GM18499 (cell line): ENCODE data around the gene ZNF837.
"Not testable (repeated sequence)": the region's sequence is repeated elsewhere in the genome, so short reads cannot be mapped to it uniquely, and the experiment has no call there.

Experiments
- ATAC-seq: cut with Tn5 transposase; IDR thresholded peaks from one replicate; pipeline ENCODE4 v1.9.1; 2021; ENCODE audit warnings: moderate number of reproducible peaks; ENCODE audit not compliant: insufficient read depth, unreplicated experiment

The ZNF837 gene

DNA sequence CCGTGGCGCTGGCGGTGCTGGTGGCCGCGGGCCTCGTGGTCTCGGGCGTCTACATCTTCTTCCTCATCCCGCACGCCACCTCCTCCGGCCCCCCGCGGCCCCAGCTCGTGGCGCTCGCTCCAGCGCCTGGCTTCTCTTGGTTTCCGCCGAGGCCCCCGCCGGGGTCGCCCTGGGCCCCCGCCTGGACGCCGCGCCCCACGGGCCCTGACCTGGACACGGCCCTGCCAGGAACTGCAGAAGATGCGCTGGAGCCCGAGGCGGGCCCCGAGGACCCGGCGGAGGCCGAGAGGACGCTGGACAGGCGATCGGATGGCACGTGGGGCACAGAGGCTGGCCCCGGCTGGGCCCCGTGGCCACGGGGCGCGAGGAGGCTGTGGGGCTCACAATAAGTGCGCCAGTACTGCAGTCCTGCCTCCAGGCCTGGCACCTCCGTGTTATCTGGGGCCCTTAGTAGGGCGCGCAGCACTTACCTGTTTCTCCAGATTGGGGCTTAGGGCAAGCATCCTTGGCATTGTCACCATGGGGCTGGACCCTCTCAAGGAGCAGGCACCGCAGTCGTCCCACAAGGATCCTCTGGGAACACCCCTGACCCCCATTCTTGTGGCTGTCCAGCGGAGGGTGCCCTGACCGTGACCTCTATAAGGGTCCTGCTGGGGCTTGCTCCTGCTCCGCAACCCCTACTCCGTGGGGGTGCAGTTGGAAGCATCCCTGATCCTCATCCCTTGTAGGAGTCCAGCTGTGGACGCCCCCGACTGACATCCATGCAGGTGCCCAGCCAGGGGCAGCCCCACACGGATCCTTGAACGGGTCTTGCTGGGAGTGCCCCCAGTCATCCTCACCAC, 16.1 kb upstream of the ZNF837 start:
- ATAC-seq: no peak

DNA sequence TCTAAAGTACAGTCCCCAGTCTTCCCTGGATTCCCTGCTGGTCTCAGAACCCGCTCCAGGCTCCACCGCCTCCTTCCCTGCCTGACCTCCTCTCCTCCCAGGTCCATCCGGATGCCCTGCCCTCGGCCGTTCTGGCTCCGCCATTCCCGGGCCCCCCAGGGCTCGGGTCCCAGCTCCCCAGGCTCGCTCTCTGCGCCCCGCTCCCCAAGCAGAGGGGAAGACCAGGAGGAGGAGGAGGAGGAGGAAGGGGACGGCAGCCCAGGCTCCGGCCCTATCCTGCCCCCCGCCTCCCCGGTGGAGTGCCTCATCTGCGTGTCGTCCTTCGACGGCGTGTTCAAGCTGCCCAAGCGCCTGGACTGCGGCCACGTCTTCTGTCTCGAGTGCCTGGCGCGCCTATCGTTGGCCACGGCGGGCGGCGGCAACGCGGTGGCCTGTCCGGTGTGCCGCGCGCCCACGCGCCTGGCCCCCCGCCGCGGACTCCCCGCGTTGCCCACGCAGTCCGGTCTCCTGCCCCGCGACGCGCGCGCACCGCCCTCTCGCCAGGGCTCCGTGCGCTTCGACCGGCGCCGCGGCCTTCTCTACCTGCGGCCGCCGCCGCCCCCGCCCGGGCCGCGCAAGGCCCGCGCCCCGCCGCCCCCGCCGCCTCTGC, 15.3 kb upstream of the ZNF837 start:
- ATAC-seq: no peak

DNA sequence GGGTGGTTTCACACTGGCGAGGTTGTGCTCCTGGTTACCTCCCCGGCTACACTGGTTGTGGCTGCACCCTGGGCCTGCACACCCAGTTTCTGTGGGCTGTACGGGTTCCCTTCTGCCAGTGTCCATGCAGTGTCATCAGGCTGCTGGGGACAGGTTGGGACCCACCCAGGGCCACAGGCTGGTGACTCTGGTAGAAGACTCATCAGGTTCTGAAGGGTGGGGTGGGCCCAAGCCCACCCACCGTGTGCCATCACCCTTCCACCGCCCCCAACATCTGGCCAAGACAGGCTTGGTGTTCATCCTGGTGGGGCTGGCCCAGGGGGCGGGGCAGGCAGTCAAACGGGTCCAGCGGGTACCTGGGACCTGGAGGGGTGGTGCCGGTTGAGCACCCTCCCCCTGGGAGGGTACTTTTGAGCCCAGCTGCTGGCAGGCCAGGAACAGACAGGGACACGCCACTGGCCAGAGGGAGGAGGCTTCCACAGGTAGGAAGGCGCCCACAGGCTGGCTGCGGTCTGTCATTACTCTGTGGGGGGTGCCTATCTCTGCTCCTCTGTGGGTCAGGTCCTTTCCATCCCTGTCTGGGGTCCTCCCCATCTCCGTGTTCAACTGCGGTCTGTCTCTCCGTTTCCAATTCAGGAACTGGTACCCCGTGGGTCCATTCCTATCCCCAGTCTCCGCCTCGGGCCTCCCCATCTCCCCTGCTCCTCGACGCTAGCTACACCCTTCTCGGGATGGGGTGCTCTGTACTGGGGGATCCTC, 14.6 kb upstream of the ZNF837 start, which contains the start of gene RNF225:
TSS of gene RNF225 (plus strand) at position 437 of the 759 bp plus-strand sequence. CDS start 434 bp downstream, outside the sequence.
- ATAC-seq: no peak

DNA sequence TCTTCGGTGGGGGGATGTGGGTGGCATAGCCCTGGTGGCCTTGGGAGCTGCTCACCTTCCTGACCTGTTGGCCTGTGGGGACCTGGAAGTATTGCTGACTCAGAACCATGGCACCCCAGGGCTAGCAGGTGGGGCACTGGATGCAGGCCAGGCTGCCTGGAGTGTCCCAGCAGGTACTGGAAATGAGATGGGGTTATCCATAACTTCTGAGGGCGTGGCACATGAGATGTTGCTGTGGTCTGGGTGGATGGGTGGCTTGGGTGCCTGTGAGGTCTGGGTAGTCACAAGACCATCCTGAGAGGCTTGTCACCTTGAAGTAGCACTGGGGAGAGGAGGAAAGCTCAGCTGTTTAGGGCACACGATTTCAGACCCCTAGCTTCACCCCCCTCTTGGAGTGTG, 14.0 kb upstream of the ZNF837 start:
- ATAC-seq: no peak

DNA sequence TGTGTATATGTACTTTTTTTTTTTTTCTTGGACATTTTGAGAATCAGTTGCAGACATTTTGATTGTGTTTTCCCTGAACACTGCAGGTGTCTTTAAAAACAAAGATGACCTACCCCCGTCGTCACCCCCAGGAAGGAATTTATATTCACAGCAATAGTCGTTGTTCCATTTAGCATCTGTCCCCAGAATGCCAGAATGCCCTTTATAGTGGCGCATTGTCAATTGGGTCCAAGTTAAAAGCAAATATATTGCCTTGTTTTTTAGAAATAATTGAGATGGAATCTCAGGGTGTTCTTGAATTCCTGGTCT, 12.8 kb upstream of the ZNF837 start:
- ATAC-seq: no peak

DNA sequence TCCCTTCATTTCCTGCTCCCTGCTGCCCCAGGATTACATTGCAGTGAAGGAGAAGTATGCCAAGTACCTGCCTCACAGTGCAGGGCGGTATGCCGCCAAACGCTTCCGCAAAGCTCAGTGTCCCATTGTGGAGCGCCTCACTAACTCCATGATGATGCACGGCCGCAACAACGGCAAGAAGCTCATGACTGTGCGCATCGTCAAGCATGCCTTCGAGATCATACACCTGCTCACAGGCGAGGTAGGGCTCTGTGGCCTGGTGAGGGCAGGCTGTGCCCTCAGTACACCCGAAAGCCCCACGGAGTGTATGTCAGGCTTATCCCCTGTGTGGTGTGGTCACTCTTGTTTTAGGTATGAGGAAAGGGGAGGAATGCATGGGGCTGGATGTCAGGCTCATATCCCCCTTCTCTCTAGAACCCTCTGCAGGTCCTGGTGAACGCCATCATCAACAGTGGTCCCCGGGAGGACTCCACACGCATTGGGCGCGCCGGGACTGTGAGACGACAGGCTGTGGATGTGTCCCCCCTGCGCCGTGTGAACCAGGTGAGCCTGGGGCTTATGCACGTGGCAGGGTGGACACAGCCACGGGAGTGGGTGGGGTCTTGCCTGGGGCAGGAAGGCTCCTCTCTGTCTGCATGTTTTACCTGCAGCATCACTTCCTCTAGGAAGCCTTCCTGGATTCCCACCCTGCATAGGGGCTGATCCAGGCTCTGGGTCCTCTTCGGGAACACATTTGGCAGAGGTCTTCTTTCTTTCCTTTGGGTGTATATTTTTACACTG, 12.3 kb upstream of the ZNF837 start:
- ATAC-seq: no peak

DNA sequence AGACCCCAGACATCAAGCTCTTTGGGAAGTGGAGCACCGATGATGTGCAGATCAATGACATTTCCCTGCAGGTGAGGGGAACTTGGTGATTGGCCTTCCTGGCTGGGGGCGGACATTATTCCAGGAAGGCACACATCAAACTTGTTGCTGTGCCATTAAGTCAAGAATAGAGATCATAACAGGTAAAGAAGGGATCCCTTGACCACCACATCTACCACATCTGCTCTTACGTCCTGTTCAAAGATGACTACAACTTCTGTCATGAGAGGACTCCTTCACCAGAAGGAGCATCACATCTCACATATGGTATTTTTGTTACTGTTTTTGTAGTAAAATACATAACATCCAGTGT, 7.3 kb upstream of the ZNF837 start:
- ATAC-seq: no peak

DNA sequence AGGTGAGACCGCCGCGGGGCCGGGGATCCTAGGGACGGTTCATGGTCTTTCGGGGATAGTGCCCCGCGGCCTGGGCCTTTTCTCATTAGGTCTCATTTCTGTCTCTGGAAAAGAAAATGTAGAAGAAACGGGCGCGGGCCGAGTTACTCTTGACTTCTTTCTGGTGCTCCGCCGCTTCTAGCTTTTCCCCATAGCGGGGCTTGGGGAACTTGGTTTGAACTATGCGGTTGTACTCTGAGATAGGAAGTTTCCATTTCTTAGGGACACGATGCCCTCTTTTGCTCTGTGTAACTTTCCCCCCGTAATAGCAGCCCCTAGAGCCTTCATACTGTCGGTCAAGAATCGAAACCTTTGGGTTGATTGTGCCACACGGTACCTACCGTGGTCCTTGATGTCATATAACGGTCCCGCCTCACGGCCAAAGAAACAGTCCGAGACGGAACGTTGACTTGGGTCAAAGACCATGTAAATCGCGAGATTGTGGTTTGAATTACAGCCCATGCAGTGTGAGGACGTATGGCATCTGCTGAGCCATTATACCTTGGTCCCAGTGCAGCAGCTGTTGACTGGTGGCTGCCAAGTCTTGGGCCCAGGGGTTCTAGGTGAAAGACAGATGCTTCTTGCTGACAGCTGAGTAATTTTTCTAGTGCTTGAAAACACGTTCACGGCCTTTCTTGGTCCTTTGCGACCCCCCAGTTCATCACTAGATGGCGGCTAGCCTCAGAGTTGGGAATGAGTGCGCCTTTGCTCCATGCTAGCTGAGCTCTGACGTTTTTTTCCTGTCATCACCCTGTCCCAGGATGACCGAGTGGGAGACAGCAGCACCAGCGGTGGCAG, 6.7 kb upstream of the ZNF837 start:
- no peak for ATAC-seq

DNA sequence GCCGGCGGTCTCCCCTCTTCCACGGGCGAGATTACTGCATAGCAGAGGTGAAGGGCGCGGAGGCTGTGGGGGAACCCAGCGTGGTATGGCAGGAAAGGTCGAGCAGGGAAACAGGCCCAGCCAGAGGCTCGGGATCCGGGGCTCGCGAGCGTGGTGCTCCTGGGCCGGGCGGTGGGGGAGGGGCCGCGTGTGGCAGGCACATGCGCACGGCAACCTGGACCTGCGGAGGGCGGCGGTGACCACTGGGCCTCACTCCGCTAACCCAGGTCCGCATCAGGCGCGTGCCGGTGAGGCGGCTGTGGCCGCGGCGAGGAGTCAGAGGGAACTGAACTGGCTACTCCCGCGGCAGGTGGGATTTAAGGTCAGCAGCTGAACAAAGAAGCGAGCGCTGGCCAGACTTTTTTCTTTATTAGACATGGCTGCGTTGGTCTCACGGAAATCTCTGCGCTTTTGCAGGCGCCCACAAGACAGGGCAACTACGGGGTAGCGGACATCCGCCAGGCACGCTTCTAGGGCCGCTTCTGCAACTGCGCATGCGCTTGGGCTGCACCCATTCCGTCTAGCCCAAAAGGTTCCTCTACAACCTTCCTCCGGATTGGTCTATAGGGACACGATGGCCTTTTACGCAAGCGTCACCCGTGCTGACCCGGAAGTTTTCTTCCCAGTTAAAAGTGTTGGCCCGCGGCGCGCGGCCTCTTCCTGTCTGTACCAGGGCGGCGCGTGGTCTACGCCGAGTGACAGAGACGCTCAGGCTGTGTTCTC, 5.9 kb upstream of the ZNF837 start, which contains the start of gene RPS5:
TSS of gene RPS5 (plus strand) at position 694 of the 762 bp plus-strand sequence. CDS start 869 bp downstream, outside the sequence.
- ATAC-seq: peak; percentile 56

DNA sequence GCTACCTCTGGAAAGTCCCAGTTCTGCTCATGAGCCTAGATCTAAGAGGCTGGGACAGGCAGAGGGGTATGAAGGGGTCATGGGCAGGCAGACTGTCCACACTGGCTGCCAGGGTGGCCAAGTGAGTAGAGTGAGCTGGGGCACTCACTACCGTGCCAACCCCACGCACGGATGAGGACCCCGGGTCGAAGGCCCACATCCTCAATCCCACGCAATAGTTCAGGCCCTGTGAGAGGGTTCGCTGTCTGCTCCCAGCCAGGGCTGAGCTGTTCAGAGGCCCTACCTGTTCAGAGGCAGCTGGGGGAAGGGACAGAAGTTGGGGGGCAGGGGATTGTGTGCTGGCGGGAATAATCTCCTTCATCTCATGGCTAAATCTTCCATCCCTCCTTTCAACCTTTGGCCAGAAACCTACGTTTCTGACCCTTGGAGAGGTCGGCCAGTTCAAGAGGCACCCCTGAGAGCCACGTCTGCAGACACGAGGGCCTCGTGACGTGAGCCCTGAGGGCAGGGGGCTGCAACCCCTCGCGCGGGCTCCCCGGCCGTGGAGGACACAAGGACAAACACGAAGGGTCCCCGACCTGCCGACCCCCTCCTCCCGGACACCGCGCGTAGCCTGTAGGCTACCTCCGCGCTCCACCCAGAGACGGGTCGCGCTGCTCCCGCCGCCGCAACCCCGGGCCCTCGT, 5.2 kb upstream of the ZNF837 start:
- ATAC-seq: no peak

DNA sequence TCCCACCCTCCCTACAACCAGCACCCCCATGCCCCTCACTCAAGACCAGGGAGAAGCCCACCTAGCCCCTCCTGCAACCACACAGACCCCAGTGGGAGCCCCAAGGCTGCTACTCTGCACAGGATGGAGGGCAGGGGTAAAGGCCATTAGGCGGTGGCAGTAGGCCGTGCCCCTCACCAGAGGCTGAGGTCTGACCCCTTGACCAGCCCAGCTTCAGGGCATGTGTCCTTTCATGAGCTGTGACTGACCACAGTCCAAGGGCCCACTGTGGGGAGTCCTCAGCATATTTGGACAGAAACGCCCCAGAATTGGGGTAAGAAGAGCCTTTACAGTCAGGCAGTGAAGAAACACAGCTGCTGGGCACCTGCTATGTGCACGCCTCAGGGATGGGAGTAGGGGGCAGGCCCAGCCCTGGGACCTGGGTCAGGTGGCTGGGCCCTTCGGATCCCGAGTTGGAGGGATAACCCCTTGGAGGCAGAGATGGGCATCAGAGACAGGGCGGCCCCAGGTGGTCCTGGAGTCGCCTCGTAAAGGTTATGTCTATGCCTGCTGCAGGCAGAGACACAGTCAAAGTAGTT, 4.6 kb upstream of the ZNF837 start:
- no peak for ATAC-seq

DNA sequence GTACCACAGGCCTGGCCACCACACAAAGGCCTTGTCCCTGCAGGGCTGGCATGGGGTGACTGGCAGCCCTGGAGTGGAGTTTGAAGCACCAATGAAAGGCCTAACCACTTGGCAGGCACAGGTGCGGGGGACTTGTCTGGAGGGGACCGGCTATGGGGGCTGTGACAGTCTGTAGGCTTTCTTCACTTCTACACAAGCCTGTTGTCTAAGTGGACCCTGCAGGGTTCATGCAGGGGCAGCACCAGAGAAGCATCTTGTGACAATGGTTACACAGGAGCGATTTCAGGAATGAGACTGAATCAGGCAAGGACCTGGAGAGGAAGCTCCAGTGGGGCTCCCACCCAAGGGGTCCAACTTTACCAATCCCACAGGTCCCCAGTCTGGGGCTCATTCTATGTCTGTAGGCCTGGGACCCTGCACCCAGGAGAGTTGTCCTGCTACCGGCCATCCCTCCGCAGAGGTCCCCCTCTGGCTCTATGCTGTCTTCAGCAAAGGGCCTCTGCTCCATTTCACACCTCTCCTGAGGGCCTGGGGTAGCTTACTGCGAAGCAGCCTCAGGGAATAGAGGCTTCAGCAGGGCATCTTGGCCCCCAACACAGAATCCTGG, 2.3 kb upstream of the ZNF837 start:
- ATAC-seq: no peak

DNA sequence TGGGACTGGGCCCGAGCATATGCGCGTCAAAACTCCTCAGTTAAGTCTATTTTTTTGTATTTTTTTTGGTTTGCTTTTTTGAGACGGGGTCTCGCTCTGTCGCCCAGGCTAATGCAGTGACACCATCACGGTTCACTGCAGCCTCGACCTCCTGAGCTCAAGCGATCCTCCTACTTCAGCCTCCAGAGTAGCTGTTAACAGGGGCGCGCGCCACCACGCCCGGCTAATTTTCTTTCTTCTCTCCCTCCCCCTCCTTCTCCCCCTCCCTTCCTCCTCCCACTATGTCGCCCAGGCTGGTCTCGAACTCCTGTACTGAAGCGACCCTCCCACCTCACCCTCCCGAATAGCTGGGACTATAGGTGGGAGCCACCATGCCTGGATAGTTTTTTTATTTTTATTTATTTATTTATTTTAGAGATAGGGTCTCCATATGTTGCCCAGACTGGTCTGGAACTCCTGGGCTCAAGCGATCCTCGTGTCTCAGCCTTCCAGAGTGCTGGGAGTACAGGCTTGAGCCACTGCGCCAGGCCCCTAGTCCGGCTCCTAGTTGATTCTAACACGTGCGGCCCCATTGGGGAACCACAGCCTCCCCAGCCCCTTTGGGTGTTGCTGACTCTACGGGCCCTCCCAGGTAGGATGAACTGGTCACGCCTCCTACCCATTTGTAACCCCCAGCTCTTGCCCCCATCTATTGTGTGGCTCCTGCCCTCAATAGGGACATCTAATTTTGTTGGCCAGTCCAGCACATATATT, 806 bp upstream of the ZNF837 start:
- no peak for ATAC-seq

DNA sequence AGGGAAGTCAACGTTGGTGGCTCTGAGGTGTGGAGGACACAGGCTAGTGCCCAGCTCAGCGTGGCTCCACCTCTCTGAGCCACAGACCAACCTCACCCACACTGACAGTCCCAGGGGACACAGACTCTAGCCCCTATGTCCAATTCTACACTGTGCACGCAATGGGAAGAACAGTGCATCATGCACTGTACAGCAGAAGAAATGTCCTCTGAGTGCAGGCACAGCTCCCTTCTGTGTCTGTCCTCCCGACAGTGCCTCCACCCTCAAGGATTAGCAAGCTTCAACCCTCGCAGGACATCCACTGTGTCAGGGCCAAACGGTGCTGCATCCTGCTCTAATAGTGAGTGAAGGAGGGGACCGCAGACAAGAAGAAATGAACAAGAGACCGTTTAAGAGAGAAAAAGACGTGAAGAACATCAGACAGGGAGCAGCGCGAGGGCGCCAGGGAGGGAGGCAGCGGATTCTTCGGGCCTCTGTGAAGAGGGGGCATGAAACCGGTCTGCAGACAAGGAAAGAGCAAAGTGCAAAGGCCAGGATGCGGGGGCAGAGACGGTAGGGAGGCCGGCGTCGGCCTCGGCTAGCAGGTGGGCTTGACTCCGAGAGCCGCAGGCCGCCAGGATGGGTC, 681 bp downstream of the ZNF837 start:
- no peak for ATAC-seq

DNA sequence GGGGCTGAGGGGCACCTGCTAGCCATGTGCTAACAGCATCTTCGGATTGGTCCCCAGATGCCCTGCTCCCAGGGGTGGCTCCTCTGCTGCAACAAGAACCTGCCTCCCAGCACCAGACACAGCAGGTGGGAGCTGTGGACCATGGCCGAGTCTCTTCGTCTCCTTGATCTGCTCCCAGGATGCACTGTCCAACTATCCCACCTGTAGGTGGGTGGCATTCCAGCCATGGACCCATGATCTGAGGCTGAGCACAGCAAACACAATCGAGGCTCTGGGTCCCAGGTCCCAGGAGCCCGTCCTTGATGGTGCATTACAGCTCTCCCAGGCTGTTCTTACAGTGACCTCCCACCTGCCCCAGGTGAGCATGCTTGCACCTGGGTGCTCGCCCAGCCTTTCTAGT, 1.6 kb downstream of the ZNF837 start:
- ATAC-seq: no peak

DNA sequence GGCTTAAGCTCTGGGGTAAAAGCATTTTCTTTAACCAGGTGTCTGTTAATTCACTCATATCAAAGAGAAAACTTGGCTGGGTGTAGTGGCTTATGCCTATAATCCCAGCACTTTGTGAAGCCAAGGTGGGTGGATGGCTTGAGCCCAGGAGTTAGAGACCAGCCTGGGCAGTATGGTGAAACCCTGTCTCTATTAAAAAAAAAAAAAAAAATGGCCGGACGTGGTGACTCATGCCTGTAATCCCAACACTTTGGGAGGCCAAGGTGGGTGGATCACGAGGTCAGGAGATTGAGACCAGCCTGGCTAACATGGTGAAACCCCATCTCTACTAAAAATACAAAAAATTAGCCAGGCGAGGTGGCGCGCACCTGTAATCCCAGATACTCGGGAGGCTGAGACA, 4.1 kb downstream of the ZNF837 start:
- ATAC-seq: not testable (repeated sequence)
